HG02943 (cell line): ENCODE data around the gene ITGAL.
A peak's percentile ranks its signal among the peaks of the same experiment; 100 is the strongest.

Source experiments
- ATAC-seq: cut with Tn5 transposase; IDR thresholded peaks from one replicate; pipeline ENCODE4 v1.9.1; 2021; ENCODE audit warnings: mild to moderate bottlenecking, low read depth, moderate library complexity; ENCODE audit not compliant: unreplicated experiment

Gene ITGAL

GRCh38 chr16:30565526-30565925 lies 93.0 kb downstream of the ITGAL start:
- no peak for ATAC-seq

DNA sequence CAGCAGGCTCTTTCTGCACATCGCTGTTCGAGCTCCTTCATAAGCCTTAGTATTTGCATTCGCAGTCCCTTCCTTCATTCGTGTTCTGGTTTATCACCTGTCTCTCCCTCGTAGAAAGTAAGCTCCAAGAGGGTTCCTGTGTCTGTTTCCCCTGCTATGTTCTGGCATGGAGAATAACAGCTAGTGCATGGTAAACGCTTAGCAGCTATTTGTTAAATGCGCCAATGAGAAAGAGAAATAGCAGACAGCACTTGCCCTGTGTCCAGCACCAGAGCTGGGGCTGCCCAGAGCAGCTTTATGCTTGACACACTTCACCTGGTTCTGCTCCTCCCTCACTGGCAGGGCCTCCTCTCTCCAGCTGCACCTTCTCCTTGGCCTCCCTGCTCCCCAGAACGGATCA lies 93.4 kb downstream of the ITGAL start:
- no peak for ATAC-seq

DNA sequence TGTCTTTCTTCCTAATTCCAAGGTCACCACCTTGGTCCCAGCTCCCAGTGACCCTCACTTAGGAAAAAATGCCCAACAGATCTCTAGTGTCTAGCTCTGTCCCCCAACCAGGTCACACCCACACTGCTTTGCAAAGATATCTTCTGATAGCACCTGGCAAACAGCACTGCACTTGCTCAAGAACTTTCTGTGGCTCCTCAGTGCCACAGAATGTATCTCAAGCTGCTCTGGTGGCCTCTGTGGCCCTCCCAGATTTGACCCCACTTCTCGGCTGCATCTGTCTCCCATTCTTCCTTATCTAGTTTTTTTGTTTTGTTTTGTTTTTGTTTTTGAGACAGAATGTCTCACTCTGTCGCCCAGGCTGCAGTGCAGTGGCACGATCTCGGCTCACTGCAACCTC lies 94.0 kb downstream of the ITGAL start:
- ATAC-seq: no peak

DNA sequence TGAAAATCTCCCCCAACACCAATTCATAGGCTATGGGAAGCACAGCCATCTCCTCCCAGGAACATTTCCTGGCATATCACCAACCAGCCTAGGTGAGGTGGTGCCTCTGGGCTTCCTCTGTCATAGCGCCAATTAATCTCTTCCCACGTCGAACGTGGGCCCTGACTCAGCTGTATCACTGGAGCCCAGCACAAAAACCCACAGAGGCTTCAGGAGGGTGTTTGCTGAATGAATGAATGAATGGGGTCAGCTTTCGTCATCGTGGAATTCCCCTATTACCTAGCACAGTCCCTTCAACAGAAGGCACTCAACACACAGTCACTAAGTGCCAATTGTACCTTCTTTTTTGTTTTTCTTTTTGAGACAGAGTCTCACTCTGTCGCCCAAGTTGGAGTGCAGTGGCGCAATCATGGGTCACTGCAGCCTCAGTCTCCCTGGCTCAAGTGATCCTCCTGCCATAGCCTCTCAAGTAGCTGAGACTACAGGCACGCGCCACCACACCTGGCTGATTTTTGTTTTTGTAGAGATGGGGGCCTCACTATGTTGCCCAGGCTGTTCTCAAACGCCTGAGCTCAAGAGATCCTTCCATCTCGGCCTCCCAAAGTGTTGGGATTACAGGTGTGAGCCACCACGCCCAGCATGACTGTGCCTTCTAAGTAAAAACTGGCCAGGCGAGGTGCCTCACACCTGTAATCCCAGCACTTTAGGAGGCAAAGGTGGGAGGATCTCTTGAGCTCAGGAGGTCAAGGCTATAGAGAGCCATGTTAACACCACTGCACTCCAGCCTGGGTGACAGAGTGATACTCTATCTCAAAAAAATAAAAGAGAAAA lies 94.8 kb downstream of the ITGAL start:
- no peak for ATAC-seq

DNA sequence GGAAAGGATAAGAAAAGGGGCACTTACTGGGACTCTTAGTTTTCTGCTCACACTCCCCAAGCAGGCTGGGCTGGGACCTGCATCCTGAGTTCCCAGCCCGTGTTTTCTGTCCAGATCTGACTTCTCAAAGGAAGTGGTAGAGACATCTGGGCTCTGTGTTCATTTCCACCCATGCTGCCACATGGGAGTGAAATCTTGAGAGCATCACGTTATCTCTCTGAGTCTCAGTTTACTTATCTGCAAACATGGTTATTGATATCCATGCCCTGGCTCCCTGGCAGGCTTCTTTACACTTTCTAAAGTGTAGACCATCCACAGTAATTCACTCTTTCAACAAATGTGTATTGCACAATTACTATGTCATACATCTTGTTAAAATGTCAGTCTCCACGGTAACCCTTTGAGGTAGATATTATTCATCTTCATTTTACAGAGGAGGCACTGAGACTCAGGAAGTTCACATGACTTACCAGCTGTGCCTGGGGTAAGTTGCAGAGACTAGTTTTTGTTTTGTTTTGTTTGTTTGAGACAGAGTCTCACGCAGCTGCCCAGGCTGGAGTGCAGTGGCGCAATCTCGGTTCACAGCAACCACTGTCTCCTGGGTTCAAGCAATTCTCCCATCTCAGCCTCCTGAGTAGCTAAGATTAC lies 95.6 kb downstream of the ITGAL start:
- ATAC-seq: no peak

DNA sequence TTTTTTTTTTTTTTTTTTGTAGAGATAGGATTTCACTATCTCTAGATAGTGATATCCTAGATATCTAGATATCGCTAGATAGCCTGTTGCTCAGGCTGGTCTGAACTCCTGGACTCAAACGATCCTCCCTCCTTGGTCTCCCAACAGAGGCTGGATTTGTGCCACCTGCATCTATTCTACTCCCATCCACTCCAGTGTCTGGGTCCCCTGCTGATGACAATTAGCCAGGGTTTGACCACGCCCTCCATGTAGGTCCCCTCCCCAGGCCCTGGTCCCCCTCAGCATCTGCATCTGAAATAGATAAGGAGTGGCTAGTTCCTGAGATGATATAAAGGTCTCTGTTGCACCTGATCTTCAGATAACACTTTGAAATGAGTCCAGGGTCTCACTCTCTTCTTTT lies 96.7 kb downstream of the ITGAL start:
- no peak for ATAC-seq

GRCh38 chr16:30569746-30570635 lies 97.4 kb downstream of the ITGAL start:
- no peak for ATAC-seq

DNA sequence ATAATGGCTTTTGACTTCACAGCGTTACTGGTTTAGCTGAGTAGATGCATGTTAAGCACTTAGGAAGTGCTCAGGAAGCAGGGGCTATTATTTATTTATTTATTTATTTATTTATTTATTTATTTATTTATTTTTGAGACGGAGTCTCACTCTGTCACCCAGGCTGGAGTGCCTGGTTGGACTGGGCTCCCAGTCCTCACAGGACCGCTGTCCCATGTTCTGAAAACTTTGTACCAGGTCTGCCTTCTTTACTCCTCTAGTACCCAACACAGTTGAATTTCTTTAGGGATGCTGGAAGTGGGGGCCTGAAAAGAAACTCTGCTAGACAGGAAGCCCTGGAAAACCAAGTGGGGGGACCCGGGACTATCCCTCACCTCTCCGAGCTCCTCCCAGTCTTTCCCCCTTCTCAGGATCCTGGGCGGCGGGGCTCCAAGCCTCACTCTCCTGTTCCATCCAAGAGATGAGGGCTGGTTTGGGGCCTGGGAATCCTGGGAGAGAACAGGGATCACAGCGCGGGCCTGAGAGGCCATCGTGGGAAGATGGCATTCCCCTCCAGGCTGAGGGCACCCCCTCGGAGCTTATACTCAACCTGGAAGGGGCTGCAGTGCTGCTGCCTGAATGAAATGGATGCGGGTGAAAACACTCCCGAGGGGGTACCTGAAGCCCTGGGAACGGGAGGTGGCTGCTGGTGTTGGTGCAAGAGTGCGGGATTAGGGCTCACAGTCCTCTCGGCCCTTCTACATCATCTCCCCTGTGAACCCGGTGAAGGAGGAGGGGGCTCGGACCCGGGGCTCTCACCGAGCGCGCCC lies 98.3 kb downstream of the ITGAL start:
- no peak for ATAC-seq

DNA sequence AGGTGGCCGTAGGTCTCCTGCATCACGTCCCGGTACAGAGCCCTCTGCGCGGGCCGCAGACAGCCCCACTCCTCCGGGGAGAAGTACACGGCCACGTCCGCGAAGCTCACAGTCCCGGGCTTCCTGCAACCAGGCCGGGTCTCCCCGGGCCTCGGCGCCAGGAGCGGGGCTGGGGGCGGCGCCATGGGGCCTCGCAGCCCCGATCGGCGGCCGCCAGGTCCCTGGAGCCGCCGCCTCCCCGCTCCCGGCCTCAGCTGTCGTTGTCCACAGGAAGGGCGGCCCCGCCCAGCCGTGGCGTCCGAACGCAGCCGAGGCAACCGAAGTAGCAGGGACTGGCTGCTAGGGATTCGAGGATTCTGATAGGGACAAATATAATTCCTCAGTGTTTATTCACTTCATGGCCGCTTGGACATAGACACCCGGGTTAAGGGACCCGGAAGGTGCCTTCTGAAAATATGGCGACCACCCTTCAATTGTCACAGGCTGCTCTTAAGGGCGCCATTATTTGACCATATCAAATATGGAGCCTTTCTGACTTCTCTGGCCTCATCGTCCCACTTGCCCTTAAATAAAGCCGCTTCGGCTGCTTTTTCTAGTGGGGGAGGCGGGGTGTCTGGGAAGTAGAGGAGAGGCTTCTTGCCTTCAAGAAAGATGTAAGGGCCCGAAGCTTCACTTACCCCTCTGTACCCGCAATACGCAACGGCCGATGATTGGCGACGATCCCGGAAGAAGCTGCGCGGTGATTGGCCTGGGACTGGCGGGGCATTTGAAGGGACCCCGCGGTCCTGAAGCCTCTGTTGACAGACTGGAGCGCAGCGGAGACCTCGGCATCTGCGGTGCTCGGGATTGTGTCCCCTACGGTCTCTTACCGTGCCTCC lies 99.1 kb downstream of the ITGAL start, which contains the start of gene ZNF688:
TSS of gene ZNF688 (minus strand) at position 270 of the 878 bp plus-strand sequence. CDS start at position 185, 85 bp downstream.
- ATAC-seq: peak; percentile 70
